Transverse colon (tissue), 3 donors: ENCODE results near the gene TRMT112.

Source experiments
- POLR2A ChIP-seq: fragments of 450-650 bp; IDR thresholded peaks from one replicate; pipeline ENCODE4 v1.6.1; 2016; ENCODE audit warnings: antibody characterized with exemption, mild to moderate bottlenecking, moderate library complexity
- TF ChIP-seq, protein P1 (sequence below), 5 experiments: fragments of 200-600 bp in 3 of 5; fragments of 450-650 bp in 2 of 5; sonication (generic) in 3 of 5; IDR thresholded peaks; 1 replicate in 2 of 5; 2 replicates in 3 of 5; pipeline ENCODE4 v1.5.1; 2016 to 2017; ENCODE audit warnings: antibody characterized with exemption in 5 of 5, inconsistent platforms in 3 of 5, mild to moderate bottlenecking in 2 of 5, moderate library complexity in 1 of 5

DNA sequence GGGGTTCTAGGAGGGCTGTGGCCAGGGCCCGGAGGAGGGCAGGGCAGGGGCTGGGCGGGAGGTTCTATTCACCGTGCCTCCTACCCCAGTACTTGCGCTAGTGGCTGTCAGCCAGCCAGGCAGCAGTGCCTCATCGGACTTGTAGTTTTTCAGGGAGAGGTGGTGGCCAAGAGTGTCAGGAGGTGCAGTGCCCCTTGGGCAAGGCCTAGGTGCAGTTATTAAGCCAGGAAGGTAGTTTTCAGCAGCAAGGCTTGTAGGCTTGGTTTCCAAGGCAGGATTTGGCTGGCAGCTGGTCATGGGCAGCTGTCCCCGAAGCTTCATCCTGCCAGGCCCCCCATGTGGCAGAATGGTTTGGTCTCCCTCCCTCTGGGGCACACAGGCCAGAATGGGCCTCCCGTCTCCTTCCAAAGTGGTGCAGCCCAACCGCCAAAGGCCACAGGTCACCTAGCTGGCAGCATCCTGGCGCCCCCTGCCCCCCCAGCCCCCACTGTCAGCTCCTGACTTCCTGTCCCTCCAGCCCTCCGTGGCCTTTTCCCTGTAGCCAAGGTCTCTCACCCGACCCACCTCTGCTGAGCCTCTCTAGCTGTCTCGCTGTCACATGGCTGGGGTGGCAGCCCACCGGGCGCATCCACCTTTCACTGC lies 31.1 kb upstream of the TRMT112 start:
- TF ChIP-seq POLR2A = no peak
- TF ChIP-seq, protein P1, sequence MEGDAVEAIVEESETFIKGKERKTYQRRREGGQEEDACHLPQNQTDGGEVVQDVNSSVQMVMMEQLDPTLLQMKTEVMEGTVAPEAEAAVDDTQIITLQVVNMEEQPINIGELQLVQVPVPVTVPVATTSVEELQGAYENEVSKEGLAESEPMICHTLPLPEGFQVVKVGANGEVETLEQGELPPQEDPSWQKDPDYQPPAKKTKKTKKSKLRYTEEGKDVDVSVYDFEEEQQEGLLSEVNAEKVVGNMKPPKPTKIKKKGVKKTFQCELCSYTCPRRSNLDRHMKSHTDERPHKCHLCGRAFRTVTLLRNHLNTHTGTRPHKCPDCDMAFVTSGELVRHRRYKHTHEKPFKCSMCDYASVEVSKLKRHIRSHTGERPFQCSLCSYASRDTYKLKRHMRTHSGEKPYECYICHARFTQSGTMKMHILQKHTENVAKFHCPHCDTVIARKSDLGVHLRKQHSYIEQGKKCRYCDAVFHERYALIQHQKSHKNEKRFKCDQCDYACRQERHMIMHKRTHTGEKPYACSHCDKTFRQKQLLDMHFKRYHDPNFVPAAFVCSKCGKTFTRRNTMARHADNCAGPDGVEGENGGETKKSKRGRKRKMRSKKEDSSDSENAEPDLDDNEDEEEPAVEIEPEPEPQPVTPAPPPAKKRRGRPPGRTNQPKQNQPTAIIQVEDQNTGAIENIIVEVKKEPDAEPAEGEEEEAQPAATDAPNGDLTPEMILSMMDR (IDR thresholded peaks at IDR 0.05) = no peak
